CD4-positive, alpha-beta T cell (primary cell): ENCODE results near the gene CRK. TPM values are rescaled to one million over a fixed set of nuclear protein-coding genes. Genes with fewer than 3 reads are reported as not detected.
"Not testable (repeated sequence)": the region's sequence is repeated elsewhere in the genome, so short reads cannot be mapped to it uniquely, and the experiment has no call there.

Experiments used
- ATAC-seq: fragments of 200-7000 bp; cut with Tn5 transposase; one replicate; pipeline ENCODE4 v1.10.0; 2022; ENCODE audit warnings: mild to moderate bottlenecking; ENCODE audit not compliant: poor library complexity
- CTCF ChIA-PET: fragments of 350-600 bp; sonication (Branson Sonifier 250); formaldehyde crosslinking; loops from one replicate; lab custom pipeline; 2021; ENCODE audit warnings: antibody characterized with exemption, inconsistent platforms; lab: Charles Lee
- POLR2A ChIA-PET: fragments of 350-600 bp; sonication (Branson Sonifier 250); formaldehyde crosslinking; loops from one replicate; lab custom pipeline; 2021; ENCODE audit warnings: antibody characterized with exemption, inconsistent platforms; lab: Charles Lee
- DNase-seq, 14 experiments: peaks; one replicate each; pipeline ENCODE4 v3.0.0-alpha.2; 2013 to 2020; ENCODE audit warnings: mixed read lengths in 2 of 14
- H3K27ac ChIP-seq, 2 donors: one replicate each; pipeline versions ENCODE4 v1.5.1 to v1.7.0; 2013; ENCODE audit warnings: low read length in 2 of 2, low read depth in 1 of 2, mild to moderate bottlenecking in 1 of 2
- H3K27me3 ChIP-seq, 2 experiments: 1 replicate in 1 of 2; 2 replicates in 1 of 2; pipeline versions ENCODE4 v1.6.1 to v1.7.0; 2013; ENCODE audit warnings: low read length in 2 of 2, control low read depth in 1 of 2, mild to moderate bottlenecking in 1 of 2, moderate library complexity in 1 of 2; ENCODE audit not compliant: insufficient read depth in 2 of 2, control insufficient read depth in 1 of 2
- H3K36me3 ChIP-seq: one replicate; pipeline ENCODE4 v1.6.1; 2013; ENCODE audit warnings: low read length, control low read depth; ENCODE audit not compliant: insufficient read depth
- H3K4me1 ChIP-seq: one replicate; pipeline ENCODE4 v1.6.1; 2013; ENCODE audit warnings: low read length, control low read depth; ENCODE audit not compliant: insufficient read depth
- H3K4me3 ChIP-seq: one replicate; pipeline ENCODE4 v1.5.1; 2013; ENCODE audit warnings: mild to moderate bottlenecking, low read length, moderate library complexity
- H3K9me3 ChIP-seq, 2 experiments: 1 replicate in 1 of 2; 2 replicates in 1 of 2; pipeline versions ENCODE4 v1.6.1 to v1.7.0; 2013; ENCODE audit warnings: low read length in 2 of 2, mild to moderate bottlenecking in 2 of 2, control low read depth in 1 of 2, moderate library complexity in 1 of 2; ENCODE audit not compliant: control insufficient read depth in 1 of 2, insufficient read depth in 1 of 2
- H3K27ac Mint-ChIP-seq: one replicate; pipeline ENCODE4 v1.8.0; 2020; ENCODE audit warnings: mixed read lengths
- H3K27me3 Mint-ChIP-seq: one replicate; pipeline ENCODE4 v1.8.0; 2021; ENCODE audit warnings: mixed read lengths
- H3K36me3 Mint-ChIP-seq: one replicate; pipeline ENCODE4 v1.8.0; 2021; ENCODE audit warnings: low read depth, mixed read lengths
- H3K4me1 Mint-ChIP-seq: one replicate; pipeline ENCODE4 v1.8.0; 2021; ENCODE audit warnings: low read depth, mixed read lengths
- H3K4me3 Mint-ChIP-seq: one replicate; pipeline ENCODE4 v1.8.0; 2020; ENCODE audit warnings: mild to moderate bottlenecking, mixed read lengths
- H3K9me3 Mint-ChIP-seq: one replicate; pipeline ENCODE4 v1.8.0; 2020; ENCODE audit warnings: mixed read lengths
- intact Hi-C, 2 experiments: fragments of 100-400 bp; cut with DNase I in 1 of 2; cut with micrococcal nuclease in 1 of 2; formaldehyde crosslinking; loops; one replicate each; pipeline versions ENCODE4 v1.15.1 to v1.9.0; 2023 to 2025; cut with DNase I, micrococcal nuclease
- total RNA-seq, 174 experiments: library from RNA in 2 of 174; stranded (reverse) in 2 of 174; gene quantifications; one replicate each; pipeline ENCODE4 v1.2.3 and lab custom pipeline; 2021 to 2026
- TF ChIP-seq, protein P1 (sequence below): fragments of 200-600 bp; IDR thresholded peaks from one replicate; pipeline ENCODE4 v1.8.0; 2022; ENCODE audit warnings: antibody characterized with exemption, mild to moderate bottlenecking

Gene CRK
- total RNA-seq, 2 experiments from 2014 or later, result 13.6 to 14.5 TPM

DNA sequence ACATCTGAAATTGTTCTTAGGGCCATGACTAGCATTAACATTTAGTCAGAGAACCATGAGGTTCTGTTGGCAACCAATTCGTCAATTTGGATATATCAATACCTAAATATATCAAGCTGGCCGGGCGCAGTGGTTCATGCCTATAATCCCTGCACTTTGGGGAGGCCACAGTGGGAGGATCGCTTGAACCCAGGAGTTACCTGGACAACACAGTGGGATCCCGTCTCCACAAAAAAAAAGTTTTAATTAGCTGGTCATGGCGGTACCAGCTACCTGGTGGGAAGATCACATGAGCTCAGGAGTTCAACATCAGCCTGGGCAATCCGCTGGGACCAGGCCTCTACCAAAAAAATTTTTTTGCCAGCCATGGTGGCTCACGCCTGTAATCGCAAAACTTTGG is 64.5 kb downstream of the CRK start:
- H3K27ac ChIP-seq, result no peak overlapping the region
- peaks cover 87% of the 10 kb centered on the region for H3K4me1 ChIP-seq
- TF ChIP-seq, protein P1, sequence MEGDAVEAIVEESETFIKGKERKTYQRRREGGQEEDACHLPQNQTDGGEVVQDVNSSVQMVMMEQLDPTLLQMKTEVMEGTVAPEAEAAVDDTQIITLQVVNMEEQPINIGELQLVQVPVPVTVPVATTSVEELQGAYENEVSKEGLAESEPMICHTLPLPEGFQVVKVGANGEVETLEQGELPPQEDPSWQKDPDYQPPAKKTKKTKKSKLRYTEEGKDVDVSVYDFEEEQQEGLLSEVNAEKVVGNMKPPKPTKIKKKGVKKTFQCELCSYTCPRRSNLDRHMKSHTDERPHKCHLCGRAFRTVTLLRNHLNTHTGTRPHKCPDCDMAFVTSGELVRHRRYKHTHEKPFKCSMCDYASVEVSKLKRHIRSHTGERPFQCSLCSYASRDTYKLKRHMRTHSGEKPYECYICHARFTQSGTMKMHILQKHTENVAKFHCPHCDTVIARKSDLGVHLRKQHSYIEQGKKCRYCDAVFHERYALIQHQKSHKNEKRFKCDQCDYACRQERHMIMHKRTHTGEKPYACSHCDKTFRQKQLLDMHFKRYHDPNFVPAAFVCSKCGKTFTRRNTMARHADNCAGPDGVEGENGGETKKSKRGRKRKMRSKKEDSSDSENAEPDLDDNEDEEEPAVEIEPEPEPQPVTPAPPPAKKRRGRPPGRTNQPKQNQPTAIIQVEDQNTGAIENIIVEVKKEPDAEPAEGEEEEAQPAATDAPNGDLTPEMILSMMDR, result no peak
- H3K36me3 Mint-ChIP-seq, result peaks cover 36% of the 10 kb centered on the region
- peaks cover 72% of the 10 kb centered on the region for H3K4me1 Mint-ChIP-seq
- H3K36me3 ChIP-seq, result peaks cover 14% of the 10 kb centered on the region
- no peak overlapping the region for H3K4me3 ChIP-seq
- peak overlapping the region; percentile 49 for H3K27ac Mint-ChIP-seq
- no peaks in the 10 kb centered on the region for H3K9me3 ChIP-seq
- peak overlapping the region; percentile 56 for H3K4me3 Mint-ChIP-seq
- ChIA-PET POLR2A (interaction anchor here (0.9 to 3.7 kb wide), 4 partner anchors 8 to 124 kb away, joined by 3 to 22 read pairs (median 6); partner anchors contain the start of gene YWHAE), CTCF (interaction anchor here (3.0 kb wide), 1 partner anchor 26 kb away, joined by 13 read pairs; no protein-coding TSS in a partner anchor)
- no peaks in the 10 kb centered on the region for H3K27me3 ChIP-seq
- DNase-seq (no peak), ATAC-seq (no peak)
- H3K9me3 Mint-ChIP-seq, result no peaks in the 10 kb centered on the region
- no peaks in the 10 kb centered on the region for H3K27me3 Mint-ChIP-seq
- intact Hi-C loops, result no loop called here

DNA sequence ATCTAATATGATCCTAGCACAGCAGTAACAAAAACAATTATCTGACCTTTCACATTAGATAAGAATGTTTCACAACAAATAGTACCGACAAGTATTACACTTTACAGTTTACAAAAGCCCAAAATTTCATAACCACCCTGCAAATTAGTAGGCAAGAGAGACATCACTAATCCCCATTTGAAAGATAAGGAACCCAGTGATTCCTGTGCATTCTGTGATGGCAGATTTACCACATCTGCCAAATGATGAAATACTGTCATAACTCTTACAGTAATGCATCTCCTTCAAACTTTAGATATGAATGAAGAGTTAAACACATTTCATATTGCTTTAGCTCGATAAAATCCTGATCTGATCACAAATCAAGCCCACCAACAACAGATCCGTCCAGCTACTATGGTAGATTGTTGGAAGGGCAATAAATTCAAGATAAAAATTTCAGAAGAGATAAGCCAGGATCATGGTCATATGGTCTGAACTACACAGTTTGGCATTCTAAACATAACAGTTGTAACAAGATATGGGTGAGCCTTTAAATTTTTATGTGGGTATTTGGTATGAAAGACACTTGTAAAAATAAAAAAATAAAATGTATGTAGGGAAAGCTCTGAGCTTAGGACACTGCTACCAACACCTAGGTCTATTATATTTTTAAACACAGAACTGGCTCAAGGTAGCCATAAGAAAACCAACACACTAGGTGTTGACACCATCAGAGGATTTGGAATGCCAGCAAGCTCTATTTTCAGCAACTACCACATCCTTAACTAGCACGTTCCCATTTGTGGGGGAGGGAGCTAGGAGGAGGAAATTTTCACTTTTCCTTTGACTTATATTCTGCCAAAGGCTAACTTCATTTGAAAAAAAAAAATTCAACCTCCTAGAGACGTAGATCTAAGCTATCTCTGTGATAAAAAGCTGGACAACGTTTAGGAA is 65.3 kb downstream of the CRK start:
- ATAC-seq (no peak), DNase-seq (peak in 2 of 14 experiments; percentile 32 to 33)
- H3K27ac Mint-ChIP-seq, result peak overlapping the region; percentile 49
- Histone ChIP-seq H3K9me3 (no peaks in the 10 kb centered on the region), H3K4me3 (no peak overlapping the region), H3K27ac (peak overlapping the region in 1 of 2 donors; percentile 2), H3K4me1 (peaks cover 83% of the 10 kb centered on the region), H3K36me3 (peaks cover 8% of the 10 kb centered on the region), H3K27me3 (no peaks in the 10 kb centered on the region)
- no peaks in the 10 kb centered on the region for H3K9me3 Mint-ChIP-seq
- ChIA-PET CTCF (interaction anchor here (1.2 to 3.0 kb wide), 2 partner anchors 25 kb away, joined by 3 to 13 read pairs; no protein-coding TSS in a partner anchor), POLR2A (interaction anchor here (0.8 to 3.7 kb wide), 7 partner anchors 7 to 125 kb away, joined by 3 to 22 read pairs (median 4); partner anchors contain the start of gene YWHAE)
- peaks cover 80% of the 10 kb centered on the region for H3K4me1 Mint-ChIP-seq
- intact Hi-C loops, result no loop called here
- no peaks in the 10 kb centered on the region for H3K27me3 Mint-ChIP-seq
- H3K4me3 Mint-ChIP-seq, result peak overlapping the region; percentile 49
- TF ChIP-seq, protein P1, result no peak
- peaks cover 30% of the 10 kb centered on the region for H3K36me3 Mint-ChIP-seq

DNA sequence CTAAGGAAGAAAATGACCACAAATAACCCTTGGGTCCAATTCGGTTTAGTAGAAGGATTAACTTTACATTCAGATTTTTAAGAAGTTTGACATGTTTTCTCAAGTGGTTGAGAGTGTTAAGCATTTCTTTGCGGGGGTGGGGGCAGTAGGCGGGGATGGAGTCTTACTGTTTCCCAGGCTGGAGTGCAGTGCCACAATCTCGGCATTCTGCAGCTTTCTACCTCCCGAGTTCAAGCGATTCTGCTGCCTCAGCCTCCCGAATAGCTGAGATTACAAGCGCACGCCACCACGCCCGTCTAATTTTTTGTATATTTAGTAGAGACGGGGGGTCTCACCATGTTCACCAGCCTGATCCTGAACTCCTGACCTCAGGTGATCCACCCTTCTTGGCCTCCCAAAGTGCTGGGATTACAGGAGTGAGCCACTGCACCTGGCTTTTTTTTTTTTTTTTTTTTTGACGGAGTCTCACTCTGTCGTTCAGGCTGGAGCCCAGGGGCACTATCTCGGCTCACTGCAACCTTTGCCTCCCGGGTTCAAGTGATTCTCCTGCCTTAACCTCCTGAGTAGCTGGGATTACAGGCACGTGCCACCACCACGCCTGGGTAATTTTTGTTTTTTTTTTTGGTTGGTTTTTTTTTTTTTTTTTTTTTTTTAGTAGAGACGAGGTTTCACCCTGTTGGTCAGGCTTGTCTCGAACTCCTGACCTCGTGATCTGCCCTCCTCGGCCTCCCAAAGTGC is 68.4 kb downstream of the CRK start:
- Mint-ChIP-seq H3K36me3 (peaks cover 28% of the 10 kb centered on the region), H3K4me1 (peaks cover 63% of the 10 kb centered on the region), H3K27ac (peak overlapping the region; percentile 58)
- H3K27me3 ChIP-seq, ATAC-seq, H3K4me3 ChIP-seq, H3K9me3 ChIP-seq, H3K27ac ChIP-seq, H3K4me3 Mint-ChIP-seq, intact Hi-C loops, DNase-seq, H3K9me3 Mint-ChIP-seq, H3K27me3 Mint-ChIP-seq: not testable (repeated sequence)
- Histone ChIP-seq H3K4me1 (peaks cover 82% of the 10 kb centered on the region), H3K36me3 (peaks cover 11% of the 10 kb centered on the region)
- ChIA-PET CTCF (interaction anchor here (0.7 to 1.2 kb wide), 4 partner anchors 22 to 118 kb away, joined by 3 to 5 read pairs (median 3); no protein-coding TSS in a partner anchor), POLR2A (interaction anchor here (0.6 kb wide), 2 partner anchors 11 to 671 kb away, joined by 3 read pairs; no protein-coding TSS in a partner anchor)

DNA sequence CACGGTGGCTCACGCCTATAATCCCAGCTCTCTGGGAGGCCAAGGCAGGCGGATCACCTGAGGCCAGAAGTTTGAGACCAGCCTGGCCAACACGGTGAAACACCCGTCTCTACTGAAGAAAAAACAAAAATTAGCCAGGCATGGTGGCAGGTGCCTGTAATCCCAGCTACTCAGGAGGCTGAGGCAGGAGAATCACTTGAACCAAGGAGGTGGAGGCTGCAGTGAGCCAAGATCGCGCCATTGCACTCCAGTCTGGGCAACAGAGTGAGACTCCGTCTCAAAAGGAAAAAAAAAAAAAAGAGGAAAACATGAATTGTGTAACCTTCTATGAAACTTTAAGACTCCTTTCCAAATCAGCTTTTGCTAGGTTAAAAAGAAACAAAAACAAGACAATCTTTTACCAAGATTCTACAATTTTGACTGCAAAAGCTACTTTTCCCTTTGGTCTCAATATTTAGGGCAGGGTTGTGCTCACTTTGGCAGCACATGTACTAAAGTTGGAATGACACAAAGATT is 69.3 kb downstream of the CRK start:
- Mint-ChIP-seq H3K4me1 (peaks cover 57% of the 10 kb centered on the region), H3K36me3 (peaks cover 21% of the 10 kb centered on the region), H3K27ac (peak overlapping the region; percentile 58)
- H3K4me3 ChIP-seq, H3K9me3 Mint-ChIP-seq, H3K27me3 ChIP-seq, ATAC-seq, H3K27me3 Mint-ChIP-seq, H3K4me3 Mint-ChIP-seq, H3K27ac ChIP-seq, DNase-seq, intact Hi-C loops, H3K9me3 ChIP-seq: not testable (repeated sequence)
- ChIA-PET CTCF (interaction anchor here (0.8 to 1.6 kb wide), 3 partner anchors 21 to 54 kb away, joined by 3 to 6 read pairs (median 3); no protein-coding TSS in a partner anchor), POLR2A (interaction anchor here (0.6 to 3.0 kb wide), 3 partner anchors 10 to 670 kb away, joined by 3 to 10 read pairs (median 9); partner anchors contain the start of gene YWHAE)
- peaks cover 81% of the 10 kb centered on the region for H3K4me1 ChIP-seq
- peaks cover 11% of the 10 kb centered on the region for H3K36me3 ChIP-seq
